GM18505 (cell line): ENCODE results near the gene FHAD1.

Source experiments
- ATAC-seq: cut with Tn5 transposase; IDR thresholded peaks from one replicate; pipeline ENCODE4 v1.9.1; 2021; ENCODE audit not compliant: unreplicated experiment
- POLR2A ChIP-seq: IDR thresholded peaks from 4 replicates; pipeline ENCODE4 v1.6.1; 2011; ENCODE audit warnings: borderline replicate concordance; ENCODE audit not compliant: insufficient read depth, insufficient read length; ENCODE audit errors: extremely low read depth

FHAD1 gene

DNA sequence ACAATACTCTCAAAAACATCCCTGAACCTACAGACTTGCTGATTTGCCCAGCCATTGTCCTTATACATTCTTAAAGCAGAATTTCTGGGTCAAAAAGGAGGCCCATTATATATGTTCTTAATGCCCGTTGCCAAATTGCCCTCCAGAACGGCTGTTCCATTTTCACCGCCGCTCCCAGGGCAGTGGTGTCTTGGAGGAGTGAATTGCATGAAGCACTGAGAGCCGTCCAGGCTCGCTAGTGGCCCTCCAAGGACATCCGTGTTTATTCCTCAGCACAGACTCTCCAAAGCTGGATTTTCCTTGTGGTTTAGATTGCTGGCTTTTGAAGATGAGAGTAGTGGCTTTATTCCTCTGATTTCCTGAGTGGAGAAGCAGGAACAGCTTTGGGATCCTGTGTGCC, 68.8 kb downstream of the FHAD1 start:
- TF ChIP-seq POLR2A: no peak
- ATAC-seq: no peak

- no peak for TF ChIP-seq POLR2A
- ATAC-seq: no peak
These were observed 69.5 kb downstream of the FHAD1 start for GRCh38 chr1:15316510-15316909.

GRCh38 chr1:15320267-15320666, 73.2 kb downstream of the FHAD1 start:
- TF ChIP-seq POLR2A: no peak
- ATAC-seq: no peak

GRCh38 chr1:15321601-15322000, 74.6 kb downstream of the FHAD1 start:
- no peak for ATAC-seq
- TF ChIP-seq POLR2A: no peak

DNA sequence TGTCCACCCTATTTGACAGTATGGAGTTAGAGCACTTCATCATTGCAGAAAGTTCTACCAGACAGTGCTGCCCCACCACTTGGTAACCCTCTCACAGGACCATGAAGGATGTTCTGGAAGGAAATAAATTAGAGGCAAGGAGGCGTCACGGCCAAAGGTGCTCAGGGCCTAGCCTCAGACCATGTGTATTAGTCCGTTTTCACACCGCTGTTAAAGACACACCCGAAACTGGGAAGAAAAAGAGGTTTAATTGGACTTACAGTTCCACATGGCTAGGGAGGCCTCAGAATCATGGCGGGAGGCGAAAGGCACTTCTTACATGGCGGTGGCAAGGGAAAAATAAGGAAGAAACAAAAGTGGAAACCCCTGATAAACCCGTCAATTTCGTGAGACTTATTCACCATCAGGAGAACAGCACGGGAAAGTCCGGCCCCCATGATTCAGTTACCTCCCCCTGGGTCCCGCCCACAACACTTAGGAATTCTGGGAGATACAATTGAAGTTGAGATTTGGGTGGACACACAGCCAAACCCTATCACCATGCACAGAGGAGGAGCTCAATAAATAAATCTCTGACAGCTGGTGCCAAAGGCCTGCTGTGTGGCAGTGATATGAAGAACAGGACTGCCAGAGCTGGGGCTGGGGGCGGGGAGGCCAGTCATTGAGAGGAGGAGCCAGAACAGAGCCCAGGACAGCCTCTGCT, 75.8 kb downstream of the FHAD1 start:
- no peak for ATAC-seq
- TF ChIP-seq POLR2A: no peak

GRCh38 chr1:15323351-15323988, 76.4 kb downstream of the FHAD1 start:
- no peak for TF ChIP-seq POLR2A
- ATAC-seq: no peak

DNA sequence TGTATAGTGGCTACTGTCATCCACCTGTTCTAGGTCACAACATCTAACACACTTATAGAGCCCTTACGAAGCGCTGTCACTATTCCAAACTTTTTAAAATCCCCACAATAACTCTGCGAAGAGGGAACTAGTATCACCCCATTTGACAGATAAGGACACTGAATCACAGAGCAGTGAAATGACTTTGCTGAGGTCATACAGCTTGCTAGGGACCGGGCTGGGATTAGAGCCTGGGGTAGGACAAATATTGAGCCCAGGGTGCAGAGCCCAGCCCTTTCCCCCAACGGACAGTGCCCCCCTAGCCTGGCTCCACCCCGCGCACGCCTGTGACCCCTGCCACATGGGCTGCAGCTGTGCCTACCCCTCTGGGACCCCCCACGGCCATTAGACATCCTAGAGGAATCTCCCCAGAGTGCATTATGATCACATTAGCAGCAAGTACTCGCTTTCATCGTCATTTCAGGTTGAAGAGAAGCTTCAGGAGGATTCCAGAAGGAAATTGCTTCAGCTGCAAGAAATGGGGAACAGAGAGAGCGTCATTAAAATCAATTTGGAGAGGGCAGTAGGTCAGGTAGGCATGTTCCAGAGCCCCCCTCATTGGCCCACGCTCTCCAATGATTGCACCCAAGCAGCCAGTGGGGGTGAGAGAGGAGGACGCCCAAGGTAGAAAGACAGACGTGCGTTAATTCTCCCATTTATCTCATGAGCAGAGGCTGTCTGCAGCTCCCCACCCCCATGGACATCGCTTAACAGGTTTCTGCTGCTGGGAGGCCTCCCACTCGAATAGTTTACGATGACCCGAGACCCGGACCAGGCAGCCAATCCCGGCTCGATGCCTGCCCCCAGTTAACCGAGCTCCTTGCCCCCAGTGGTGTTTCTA, 77.2 kb downstream of the FHAD1 start:
- no peak for ATAC-seq
- no peak for TF ChIP-seq POLR2A

- ATAC-seq: no peak
- TF ChIP-seq POLR2A: no peak
These were observed 77.9 kb downstream of the FHAD1 start for GRCh38 chr1:15324869-15325335.

- TF ChIP-seq POLR2A: no peak
- no peak for ATAC-seq
These were observed 78.5 kb downstream of the FHAD1 start for GRCh38 chr1:15325375-15326085.

DNA sequence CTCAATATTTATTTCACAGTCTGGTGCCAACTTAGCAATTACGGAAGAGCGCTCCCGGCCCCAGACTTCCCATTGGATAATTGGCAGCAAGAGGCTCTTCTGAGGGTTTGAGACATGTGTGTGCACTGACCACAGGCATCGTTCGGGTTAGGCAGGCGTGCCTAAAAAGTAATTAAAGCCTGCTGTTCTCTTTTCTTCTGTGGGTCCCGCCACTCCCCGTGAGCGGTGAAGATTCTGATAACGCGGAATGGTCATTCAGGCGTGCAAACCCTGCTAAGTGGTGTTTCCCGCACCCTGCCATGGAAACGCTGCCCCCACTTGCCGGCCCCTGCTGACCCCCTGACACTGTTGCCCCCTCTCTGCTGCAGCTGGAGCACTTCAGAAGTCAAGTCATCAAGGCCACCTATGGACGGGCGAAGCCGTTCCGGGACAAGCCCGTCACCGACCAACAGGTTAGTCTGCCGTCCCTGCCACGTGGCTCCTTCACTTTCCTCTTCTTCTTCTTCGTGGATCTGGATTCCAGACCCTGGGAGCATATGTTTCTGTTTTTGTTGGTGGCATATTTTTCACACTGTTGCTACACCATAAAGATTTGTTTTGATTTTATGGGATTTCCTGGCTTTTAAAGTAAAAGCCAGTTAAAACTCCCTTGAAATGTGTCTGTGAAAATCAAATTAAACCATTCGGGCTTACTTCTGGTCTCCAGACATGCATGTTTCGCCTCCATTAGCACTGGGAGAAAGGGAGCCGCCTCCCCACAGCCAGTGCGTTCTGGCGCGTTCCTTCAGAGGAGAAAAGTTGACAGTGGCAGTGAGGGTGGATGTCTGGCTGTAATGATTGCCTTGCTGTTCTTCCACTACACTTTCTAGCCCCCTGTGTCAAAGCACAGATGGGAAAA, 79.9 kb downstream of the FHAD1 start:
- ATAC-seq: no peak
- no peak for TF ChIP-seq POLR2A

- no peak for TF ChIP-seq POLR2A
- ATAC-seq: no peak
These were observed 81.5 kb downstream of the FHAD1 start for GRCh38 chr1:15328351-15329103.
